HG03520 (cell line): ENCODE results near the gene CAND1.
"Not testable (repeated sequence)": the region's sequence is repeated elsewhere in the genome, so short reads cannot be mapped to it uniquely, and the experiment has no call there.

ENCODE experiments used
- ATAC-seq: cut with Tn5 transposase; IDR thresholded peaks from one replicate; pipeline ENCODE4 v1.9.1; 2021; ENCODE audit warnings: mild to moderate bottlenecking, moderate library complexity; ENCODE audit not compliant: unreplicated experiment

CAND1 gene

GRCh38 chr12:67338426-67338825 is 69.3 kb downstream of the CAND1 start:
- no peak for ATAC-seq

- no peak for ATAC-seq
These were observed 70.4 kb downstream of the CAND1 start for GRCh38 chr12:67339530-67339929.

GRCh38 chr12:67341086-67341485 is 71.9 kb downstream of the CAND1 start:
- not testable (repeated sequence) for ATAC-seq

- ATAC-seq = no peak
These were observed 76.0 kb downstream of the CAND1 start for GRCh38 chr12:67344979-67345710.

- no peak for ATAC-seq
These were observed 79.5 kb downstream of the CAND1 start for GRCh38 chr12:67348683-67349082.

- no peak for ATAC-seq
These were observed 83.5 kb downstream of the CAND1 start for GRCh38 chr12:67352682-67353081.

- no peak for ATAC-seq
These were observed 85.2 kb downstream of the CAND1 start for GRCh38 chr12:67354322-67354721.

GRCh38 chr12:67354966-67355365 is 85.8 kb downstream of the CAND1 start:
- no peak for ATAC-seq

GRCh38 chr12:67355428-67356379 is 86.5 kb downstream of the CAND1 start:
- ATAC-seq = no peak

- no peak for ATAC-seq
These were observed 87.2 kb downstream of the CAND1 start for GRCh38 chr12:67356380-67356774.

GRCh38 chr12:67357376-67358125 is 88.4 kb downstream of the CAND1 start:
- ATAC-seq = no peak

GRCh38 chr12:67358781-67359338 is 89.7 kb downstream of the CAND1 start:
- ATAC-seq = no peak

GRCh38 chr12:67362526-67362925 is 93.4 kb downstream of the CAND1 start:
- no peak for ATAC-seq

- no peak for ATAC-seq
These were observed 95.1 kb downstream of the CAND1 start for GRCh38 chr12:67364228-67364627.

GRCh38 chr12:67365131-67365530 is 96.0 kb downstream of the CAND1 start:
- no peak for ATAC-seq

GRCh38 chr12:67367843-67368242 is 98.7 kb downstream of the CAND1 start:
- ATAC-seq = no peak
